Fibroblast of skin of abdomen (primary cell): ENCODE measurements around the gene RALGDS.

ENCODE experiments used
- DNase-seq: peaks from one replicate; pipeline ENCODE4 v3.0.0-alpha.2; 2013

RALGDS gene

GRCh38 chr9:133118568-133118967 lies 2.5 kb downstream of the RALGDS start:
- DNase-seq = no peak

GRCh38 chr9:133118179-133118520 lies 2.9 kb downstream of the RALGDS start:
- DNase-seq = no peak

GRCh38 chr9:133117271-133118178 lies 3.5 kb downstream of the RALGDS start:
- DNase-seq = no peak

- no peak for DNase-seq
These were observed 4.5 kb downstream of the RALGDS start for GRCh38 chr9:133116346-133117231.

- peak; percentile 28 for DNase-seq
These were observed 5.3 kb downstream of the RALGDS start for GRCh38 chr9:133115604-133116345.

GRCh38 chr9:133114886-133115603 lies 6.0 kb downstream of the RALGDS start:
- no peak for DNase-seq

GRCh38 chr9:133113949-133114885 lies 6.8 kb downstream of the RALGDS start:
- no peak for DNase-seq

GRCh38 chr9:133113163-133113948 lies 7.7 kb downstream of the RALGDS start:
- DNase-seq = peak; percentile 26

GRCh38 chr9:133112663-133113026 lies 8.4 kb downstream of the RALGDS start:
- DNase-seq = no peak

- no peak for DNase-seq
These were observed 9.0 kb downstream of the RALGDS start for GRCh38 chr9:133111808-133112662.

GRCh38 chr9:133109931-133110650 lies 10.9 kb downstream of the RALGDS start:
- DNase-seq = no peak

- no peak for DNase-seq
These were observed 12.0 kb downstream of the RALGDS start for GRCh38 chr9:133108794-133109641.

GRCh38 chr9:133107961-133108793 lies 12.9 kb downstream of the RALGDS start:
- no peak for DNase-seq

GRCh38 chr9:133107245-133107722 lies 13.8 kb downstream of the RALGDS start:
- DNase-seq = no peak

- no peak for DNase-seq
These were observed 14.4 kb downstream of the RALGDS start for GRCh38 chr9:133106511-133107244.

GRCh38 chr9:133105461-133105770 lies 15.6 kb downstream of the RALGDS start:
- DNase-seq = no peak
